HG02885 (cell line): ENCODE results near the gene CCNY.

Source experiments
- ATAC-seq: cut with Tn5 transposase; IDR thresholded peaks from one replicate; pipeline ENCODE4 v1.9.1; 2021; ENCODE audit warnings: mild to moderate bottlenecking; ENCODE audit not compliant: unreplicated experiment, poor library complexity

CCNY gene

DNA sequence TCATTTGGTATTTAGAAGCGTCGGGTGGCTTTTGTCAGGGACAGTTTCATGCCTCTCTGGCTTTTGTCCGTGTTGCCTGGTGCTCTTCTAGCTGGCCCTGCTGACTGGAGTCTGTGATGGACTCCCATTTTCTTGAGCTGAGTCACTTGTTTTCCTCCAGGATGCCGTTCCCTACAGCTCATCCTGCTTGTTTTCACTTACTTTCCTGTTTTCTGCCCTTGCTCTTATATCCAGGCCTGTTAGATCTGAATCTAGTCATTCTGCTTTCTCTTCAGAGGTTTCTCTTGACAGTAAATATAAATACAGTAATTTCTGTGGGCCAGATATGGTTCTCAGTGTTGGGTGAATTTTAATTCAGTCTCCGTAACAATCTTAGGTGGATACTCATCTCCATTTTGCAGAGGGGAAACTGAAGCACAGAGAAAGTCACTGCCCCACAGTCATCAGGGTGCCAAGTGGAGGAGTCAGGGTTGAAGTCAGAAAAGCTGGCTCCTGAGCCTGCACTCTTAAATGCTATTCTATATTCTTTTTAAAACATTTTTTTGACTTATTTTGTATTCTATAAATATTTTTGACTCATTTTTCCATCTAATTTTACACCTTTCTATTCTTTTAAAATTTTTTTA lies 85.4 kb downstream of the CCNY start:
- ATAC-seq: no peak

DNA sequence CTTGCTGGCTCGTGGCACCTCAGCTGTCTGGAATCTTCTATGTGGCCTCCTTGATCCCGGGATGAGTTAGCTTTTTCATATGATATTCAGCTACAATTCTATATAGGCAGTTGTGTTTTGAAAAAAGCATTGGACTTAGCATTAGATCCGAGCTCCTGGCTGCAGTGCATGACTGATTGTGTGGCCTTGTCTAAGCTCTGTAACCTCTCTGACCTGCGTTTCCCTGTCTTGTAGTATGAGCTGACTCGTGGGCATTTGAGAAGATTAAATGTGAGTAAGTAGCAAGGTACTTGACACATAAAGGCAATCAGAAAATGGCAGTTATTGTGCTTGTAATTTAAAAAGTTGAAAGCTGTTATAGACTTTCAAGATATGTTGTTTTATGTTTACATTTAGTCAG lies 85.9 kb downstream of the CCNY start:
- no peak for ATAC-seq

DNA sequence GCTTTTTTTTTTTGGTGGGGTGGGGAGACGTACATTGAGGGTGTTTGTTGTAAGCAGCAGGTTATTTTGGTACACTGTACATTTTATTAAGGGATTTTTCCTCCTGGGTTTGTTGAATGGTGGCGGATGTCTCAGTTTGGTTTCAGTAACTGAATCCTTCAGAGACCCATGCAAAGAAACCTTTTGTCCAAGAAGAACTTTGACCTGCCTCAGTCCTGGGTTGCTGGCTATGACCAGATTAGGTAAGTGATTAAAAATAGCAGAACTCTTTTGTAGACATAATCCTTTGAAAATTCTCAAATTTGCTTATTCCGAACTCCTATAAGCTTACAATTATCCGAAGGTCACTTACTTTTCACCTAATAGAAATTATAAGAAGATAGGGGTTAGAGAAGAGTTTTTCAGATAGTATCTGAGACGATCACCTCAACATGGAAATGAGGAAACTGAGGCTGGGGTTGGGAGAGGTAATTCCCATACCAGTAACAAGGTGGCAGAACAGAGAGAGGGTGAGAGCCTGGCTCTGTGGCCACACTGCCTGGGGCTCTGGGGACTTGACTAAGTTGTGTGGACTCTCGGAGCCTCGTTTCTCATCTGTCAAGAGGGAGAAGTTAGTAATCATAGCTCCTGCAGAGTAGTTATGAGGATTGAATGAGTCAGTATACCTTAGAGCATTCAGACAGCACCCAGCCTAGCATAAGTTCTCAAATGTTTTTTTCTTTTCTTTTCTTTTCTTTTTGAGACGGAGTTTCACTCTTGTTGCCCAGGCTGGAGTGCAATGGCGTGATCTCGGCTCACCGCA lies 87.4 kb downstream of the CCNY start:
- no peak for ATAC-seq

DNA sequence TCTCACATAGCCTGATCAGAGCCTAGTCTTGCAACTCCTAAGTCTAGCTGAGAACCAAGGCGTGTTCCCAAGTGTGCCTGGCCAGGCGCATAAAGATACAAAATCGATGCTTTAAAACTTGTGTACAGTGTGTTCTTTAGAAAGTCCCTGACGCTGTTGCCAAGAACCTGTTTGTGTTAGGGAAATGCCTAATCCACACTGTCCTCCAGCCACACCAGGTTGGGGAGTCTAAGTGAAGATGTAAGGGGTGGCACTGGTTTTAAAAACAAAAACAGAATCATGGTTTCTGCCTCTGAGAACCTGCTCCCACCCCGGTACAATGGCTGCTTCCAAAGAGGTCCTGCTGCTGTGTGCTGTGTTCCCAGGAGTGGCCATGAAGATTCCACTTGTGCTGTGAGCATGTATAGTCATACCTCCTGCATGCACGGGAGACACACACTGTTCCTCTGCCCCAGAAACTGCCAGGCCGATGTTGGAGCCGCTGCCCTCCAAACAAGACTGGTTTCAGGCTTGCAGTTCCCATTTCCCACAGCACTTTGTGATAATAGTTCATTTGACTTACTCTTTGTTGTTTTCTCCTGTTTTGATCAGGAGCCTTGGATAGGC lies 88.5 kb downstream of the CCNY start:
- ATAC-seq: no peak

DNA sequence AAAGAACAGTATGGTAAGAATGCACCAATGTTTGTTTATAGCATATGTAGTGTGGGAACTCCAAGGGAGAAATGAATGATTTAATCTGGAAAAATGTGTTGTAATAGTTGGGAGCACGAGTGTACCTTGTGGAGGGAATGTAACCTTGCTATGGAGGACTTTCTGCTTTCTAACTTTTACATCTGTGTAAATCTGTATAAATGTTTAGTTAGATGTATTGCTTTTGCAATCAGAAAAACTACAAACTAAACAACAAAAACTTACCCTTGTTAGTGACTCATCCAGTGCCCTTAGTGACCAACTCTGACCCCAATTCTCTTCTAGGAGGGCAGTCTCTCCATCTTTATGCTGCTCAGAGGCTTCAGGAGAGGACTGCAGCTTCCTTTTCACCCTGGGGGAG lies 89.3 kb downstream of the CCNY start:
- ATAC-seq: no peak

DNA sequence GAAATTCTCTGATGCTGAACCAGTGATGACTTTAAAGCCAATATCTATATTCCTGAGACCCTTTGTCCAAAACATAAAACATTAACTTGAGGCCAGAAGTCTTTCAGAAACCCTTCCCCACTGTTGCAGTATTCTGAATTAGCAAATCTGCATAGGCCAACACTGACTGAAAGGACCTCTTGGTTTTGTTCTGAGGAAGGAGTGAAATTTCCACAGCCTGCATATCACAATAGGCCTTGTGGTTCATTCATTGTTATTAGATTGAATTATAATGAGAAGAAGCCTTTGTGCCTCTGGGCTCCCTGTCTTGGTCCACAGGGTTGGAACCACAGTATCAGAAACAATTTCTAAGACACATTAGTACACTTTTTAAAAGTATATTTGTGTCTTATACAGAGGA lies 90.3 kb downstream of the CCNY start:
- no peak for ATAC-seq

DNA sequence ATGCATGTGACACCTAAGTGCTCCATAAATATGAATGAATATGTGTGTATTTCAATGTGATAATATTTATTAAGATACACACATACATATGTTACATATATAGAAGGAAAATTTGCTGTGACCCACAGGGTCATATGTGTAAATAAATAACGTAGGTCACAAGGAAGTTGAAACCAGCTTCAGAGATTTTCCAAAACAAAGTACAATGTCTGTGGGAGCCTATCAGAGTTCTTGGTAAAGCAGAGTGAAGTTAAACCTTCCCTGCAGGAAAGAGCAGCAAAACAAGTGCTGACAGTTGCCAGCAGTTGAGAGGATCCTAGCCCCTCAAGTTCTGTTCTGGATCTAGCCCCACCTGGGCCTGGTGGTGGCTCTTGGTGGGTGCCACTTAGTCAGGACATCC lies 91.2 kb downstream of the CCNY start:
- no peak for ATAC-seq

DNA sequence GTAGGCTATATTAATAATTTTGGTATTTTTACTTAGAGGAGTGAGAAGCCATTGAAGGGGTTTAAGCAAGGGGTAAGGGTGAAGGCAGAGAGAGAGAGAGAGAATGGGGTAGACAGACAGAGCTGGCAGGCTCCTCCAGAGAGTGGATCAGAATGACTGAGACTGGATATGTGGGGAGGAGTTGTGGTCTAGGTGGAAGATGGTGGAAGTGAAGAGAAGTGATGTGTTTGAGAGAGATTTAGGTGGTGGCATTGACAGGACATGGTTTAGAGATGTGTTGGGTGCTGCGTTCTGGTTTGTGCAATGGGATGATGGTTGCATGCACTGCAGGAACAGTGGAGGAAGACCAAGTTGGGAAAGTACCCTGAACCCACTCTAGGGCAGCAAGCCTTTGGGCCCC lies 92.2 kb downstream of the CCNY start:
- no peak for ATAC-seq

DNA sequence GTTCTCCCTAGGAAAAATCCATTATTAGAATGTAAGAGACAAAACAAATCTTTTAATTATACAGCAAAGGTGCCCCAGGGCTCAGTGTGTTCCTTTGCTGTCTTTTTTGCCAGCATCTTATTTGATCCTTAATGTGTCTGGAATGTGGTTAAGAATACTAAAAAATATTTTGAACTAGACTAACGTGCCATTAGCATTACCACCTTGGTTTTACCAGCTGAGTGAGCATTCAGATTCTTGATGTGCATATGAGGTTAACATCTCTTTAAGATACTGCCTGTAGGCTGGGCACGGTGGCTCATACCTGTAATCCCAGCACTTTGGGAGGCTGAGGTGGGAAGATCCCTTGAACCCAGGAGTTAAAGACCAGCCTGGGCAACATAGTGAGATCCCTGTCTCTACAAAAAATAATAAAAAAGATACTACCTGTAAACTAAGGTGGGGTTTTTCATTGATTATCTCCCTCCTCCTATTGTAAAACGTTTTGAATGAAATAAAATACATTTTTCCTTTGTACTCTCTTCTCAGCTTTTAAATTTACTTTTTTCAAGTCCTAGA lies 96.6 kb downstream of the CCNY start:
- ATAC-seq: no peak

DNA sequence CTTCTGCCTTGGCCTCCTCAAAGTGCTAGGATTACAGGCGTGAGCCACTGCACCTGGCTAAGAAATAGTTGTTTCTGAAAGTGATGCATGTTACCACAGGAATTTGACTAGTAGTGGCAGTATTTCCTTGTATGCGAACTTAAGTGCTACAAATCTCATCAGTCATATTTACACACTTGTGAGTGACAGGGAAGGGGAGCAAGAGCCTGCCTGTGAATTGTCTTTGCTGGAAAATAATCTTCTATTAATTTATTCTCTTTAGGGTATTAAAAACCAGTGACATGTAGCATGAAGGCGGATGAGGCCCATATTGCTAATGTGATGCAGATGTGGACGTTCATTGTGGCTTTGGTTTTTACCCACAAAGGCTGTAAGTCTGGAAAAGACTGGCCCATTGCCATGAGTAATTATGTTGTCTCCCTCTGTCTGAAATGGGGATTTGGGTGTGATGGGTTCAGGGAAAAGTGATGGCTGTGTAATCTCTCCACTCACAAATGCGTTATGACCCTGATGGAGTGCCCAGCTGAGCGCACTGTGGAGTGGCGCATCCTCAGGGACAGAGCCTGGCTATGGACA lies 97.6 kb downstream of the CCNY start:
- ATAC-seq: peak; percentile 57

DNA sequence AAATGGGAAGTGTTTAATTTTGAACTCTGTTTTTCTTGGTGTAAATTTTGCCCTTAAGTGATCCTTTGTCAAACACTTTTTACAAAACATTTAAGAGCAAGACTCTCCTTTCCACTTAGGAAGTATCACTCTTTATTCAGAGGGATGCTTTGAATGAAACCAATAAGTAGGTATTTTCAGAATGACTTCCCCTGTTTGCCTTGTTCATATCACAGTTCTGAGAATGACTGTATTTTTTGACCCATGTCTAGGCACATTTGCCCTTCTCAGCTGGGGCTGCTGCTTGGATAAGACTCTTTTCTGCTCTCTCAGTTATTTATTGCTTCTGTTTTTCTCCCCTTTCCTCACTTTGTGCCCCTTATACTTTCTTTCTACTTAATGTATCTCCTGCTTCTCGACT lies 98.2 kb downstream of the CCNY start:
- ATAC-seq: peak; percentile 70

DNA sequence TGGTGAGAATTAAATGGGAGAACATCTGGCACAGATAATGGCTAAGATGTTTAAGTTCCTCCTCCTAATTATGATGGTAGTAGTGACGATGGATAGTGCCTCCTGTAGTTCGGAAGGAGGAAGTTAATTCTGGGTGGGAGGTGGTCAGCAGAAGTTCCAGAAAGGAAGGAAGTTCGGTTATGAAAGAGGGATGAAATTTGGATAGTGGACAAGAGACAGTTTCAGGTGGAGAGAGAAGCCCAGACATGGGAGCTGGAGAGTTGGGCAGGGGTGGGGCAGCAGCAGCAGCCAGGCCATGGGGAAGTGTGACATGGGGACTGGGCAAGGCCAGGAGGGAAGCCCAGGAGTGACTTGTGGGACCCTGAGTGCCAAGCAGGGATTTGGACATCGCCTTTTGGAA lies 99.5 kb downstream of the CCNY start:
- ATAC-seq: no peak

DNA sequence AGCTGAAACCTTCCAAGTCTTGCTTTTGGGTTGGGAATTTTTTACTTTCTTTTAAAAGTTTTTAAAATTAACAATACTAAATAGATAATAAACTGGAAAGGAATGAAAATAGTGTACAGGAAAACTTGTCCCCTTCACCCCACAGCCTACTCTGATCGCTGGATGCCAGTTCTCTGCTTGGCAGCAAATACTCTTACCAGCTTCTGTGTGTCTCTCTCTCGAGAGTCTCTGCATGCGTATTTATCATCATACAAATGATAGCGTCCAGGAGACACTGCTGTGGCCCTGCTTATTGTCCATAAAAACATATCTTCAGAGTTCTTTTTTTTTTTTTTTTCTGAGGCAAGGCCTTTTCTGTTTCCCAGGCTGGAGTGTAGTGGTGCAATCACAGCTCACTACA lies 101.5 kb downstream of the CCNY start:
- ATAC-seq: no peak

DNA sequence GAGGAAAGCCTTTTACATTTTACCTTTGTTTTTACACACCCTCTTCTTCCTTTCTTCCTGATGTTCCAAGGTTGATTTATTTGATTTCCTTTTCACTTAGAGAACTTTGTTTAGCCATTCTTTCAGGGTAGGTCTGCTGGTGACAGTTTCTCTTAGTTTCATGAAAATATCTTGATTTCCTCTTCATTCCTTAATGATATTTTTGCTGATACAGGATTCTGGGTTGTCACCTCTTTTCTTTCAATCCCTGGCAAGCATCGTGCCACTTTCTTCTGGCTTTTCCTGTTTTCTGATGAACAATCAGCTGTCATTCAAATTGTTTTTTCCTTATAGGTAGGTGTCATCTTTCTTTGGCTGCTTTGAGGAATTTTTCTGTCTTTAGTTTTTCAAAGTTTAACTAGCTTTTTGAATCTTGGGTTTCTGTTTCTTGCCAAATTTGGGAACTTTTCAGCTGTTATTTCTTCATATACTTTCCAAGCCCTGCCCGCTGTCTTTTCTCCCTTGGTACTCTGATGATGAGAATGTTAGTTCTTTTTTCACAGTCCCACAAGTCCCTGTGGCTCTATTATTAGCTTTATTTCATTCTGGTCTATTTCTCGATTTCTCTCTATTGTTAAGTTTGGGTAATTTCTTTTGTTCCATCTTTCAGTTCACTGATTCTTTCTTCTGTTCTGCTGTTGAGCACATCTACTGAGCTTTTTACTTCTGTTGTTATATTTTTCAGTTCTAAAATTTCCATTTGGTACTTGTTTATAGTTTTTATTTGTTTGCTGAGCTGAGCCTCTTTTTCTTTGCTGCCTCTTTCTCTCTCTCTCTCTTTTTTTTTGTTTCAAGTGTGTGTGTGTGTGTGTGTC lies 102.6 kb downstream of the CCNY start:
- no peak for ATAC-seq

DNA sequence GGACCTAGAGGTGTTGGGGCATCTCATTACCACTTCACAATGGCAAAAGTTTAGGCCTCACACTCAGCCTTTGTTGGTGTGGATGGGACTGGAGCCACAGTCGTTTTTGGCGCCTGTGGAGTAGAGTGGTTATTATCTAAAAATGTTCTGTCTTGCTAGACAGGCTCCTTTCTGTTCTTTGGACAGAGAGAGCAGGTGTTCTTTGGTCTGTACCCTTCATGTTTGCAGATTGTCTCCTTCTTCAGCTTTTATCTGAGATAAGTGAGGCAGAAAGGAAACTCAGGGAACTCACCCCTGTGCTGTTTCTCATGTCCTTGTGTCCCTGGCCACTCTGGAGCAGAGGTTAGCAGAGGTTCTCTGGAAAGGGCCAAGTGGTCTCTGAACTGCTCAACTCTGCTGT lies 103.7 kb downstream of the CCNY start:
- ATAC-seq: no peak

DNA sequence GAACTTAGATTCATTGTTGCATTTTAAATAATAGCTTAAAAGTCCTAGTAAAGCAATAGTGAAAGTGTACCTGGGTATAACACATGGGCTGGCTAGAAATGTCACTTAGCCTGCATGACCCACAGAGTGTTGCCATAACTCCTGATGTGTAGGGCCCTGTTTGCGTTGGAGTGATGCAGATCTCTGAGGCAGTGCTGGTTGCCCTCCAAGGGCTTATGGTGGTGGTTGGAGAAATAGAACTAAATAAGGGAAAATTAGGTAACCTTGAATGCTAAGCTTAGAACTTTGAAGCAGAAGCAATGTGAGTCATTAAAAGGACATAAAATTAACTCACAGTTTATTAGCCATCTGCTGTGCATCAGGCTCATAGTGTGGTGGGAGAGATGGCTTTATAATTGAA lies 105.7 kb downstream of the CCNY start:
- ATAC-seq: no peak

DNA sequence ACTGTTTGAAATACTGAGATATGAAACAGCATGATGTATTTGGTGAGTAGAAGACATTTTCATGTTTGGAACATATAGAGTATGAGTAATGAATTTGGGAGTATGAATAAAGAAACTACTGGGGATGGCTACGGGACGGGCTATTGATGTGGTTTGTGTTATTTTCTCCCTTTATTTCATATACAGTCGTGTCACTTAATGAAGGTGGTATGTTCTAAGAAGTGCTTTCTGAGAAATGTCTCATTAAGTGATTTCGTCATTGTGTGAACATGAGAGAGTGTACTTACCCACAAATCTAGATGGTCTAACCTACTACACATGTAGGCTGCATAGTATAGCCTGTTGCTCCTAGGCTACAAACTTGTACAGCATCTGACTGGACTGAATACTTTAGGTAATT lies 106.3 kb downstream of the CCNY start:
- no peak for ATAC-seq

DNA sequence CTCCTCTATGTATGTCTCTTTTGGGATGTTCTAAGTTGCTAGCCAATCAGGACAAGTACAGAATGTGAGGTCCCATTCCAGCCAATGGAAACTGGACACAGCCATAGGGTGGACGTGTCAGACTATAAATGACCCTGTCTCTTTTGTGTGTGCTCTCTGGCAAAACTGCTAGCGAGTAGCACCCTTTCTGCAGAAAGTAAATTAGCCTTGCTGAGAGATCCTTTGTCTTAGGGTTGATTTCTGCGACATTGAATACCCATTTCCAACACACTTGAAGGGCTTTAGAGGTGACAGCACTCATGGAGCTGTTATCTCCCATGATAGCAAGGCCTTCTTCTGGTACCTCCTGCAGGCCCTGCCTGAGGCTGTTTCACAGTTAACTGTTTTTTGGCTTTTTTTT lies 107.5 kb downstream of the CCNY start:
- no peak for ATAC-seq

DNA sequence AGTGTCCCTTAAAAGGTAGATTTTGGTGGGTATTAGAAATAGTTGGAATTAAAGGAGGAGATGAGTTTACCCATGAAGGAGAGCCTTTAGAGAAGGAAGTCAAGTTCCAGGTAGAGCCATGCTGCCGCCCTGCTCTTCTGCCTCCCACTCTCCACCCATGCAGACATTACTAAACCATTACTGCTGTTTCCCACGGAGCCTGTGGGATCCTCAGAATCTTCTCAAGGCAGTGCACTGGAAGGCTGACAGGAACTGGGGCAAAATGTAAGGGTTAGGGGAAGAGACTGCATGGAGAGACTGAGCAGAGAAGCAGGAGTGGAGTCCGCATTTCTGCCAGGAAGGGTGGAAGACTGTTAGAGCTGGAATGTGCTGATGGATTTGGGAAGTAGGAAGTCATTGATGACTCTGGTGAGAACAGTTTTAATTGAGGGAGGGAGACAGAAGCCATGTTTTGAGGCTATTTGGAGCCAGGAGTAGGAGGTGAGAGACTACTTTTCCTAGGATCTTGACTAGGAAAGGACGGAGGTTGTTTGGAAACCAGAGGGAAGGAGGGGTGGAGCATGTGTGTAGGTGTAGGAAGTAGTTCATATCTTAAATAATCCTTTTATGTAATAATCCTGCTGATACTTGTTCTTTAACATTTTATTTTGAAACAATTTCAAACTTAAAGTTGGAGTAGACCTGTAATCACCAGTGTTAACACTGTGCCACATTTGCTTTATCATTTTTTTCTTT lies 109.0 kb downstream of the CCNY start:
- no peak for ATAC-seq

DNA sequence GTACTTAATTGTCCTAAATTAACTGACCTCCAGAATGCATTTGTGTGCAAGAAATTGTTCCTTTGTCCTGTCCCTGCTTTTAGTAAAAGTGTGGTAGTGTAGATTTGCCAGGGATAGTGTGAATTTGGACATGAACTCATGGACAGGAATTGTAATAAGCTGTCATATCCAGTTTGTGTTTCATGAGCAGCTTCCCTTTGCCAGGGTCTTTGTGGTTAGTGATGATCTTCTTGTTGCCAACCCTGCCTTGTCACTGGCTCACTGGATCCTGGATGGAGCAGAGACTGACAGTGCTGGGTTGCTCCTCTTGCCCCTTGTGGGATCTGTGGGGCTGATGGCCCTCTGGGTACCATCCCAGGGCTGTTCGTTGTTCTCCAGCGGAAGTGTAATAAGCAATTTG lies 110.1 kb downstream of the CCNY start:
- no peak for ATAC-seq
